GM19023 (cell line): ENCODE data around the gene ZBTB4.

Experiments
- ATAC-seq: cut with Tn5 transposase; IDR thresholded peaks from one replicate; pipeline ENCODE4 v1.9.1; 2021; ENCODE audit warnings: mild to moderate bottlenecking, moderate library complexity; ENCODE audit not compliant: unreplicated experiment

ZBTB4 gene

DNA sequence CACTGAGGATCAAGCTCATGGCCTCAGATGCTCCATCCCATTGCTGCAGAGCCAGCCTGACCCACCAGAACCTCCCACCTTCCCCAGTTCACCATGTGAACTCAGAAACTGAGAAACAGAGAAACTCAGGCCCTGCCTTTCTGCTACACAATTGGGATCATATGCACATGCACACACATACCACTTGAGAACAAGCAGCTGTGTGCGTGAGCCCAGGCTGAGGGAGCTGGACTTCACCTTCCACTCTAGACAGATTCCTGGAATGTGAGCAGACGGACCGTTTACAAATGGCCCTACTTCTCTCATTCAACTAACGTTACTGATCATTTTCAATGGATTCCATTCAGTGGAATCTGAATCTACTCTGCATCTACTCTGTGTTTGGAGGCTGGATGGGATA is 55.8 kb downstream of the ZBTB4 start:
- no peak for ATAC-seq

DNA sequence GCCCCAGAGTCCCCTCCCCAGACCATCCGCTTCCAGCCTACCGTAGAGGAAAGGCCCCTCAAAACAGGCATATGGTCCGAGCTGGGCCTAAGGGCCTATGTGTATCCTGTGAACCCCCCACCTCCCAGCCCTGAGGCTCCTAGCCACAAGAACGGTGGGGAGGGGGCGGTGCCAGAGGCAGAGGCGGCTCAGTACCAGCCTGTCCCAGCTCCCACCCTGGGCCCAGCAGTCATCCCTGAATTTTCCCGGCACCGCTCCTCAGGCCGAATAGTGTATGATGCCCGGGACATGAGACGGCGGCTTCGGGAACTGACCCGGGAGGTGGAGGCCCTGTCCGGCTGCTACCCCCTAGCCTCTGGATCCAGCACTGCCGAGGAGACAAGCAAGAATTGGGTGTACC is 58.2 kb downstream of the ZBTB4 start:
- no peak for ATAC-seq

DNA sequence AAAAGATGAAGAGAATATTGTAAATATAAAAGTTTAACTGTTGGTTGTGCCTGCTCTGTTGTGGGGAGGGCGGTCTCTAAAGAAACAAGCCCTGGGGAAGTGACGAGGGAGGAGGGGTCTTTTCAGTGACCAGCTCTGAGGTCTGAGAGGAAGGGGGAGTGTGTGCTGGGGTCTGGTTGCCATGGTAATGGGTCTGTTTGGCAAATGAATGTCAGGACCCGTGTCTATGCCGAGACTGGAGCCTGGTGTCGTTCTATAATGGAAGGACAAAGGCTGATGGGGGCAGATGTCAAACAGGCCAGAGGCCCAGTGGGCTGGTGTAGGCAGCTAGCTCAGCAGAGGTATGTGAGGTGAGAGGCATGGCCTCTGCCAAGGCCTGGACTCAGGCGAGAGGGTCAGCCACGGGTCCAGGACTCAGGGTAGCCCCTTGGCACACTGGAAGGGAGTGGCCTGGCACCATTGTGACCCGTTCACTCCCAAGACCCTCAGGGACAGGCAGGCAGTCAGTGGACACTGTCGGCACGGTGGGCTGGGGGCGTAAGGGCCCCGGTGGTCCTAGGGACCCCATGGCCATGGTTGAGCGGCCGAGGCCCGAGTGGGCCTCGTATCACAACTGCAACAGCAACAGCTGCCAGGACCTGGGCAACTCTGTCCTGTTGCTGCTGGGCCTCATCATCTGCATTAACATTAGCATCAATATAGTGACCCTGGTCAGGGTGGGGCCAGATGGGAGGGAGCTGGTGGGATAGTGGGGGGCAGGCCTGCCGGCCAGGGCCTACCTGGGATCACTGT is 59.4 kb downstream of the ZBTB4 start, which contains the start of gene SPEM1:
SPEM1 (plus strand) TSS at position 506 of the 792 bp plus-strand sequence; CDS start at position 567, 61 bp downstream.
- no peak for ATAC-seq

DNA sequence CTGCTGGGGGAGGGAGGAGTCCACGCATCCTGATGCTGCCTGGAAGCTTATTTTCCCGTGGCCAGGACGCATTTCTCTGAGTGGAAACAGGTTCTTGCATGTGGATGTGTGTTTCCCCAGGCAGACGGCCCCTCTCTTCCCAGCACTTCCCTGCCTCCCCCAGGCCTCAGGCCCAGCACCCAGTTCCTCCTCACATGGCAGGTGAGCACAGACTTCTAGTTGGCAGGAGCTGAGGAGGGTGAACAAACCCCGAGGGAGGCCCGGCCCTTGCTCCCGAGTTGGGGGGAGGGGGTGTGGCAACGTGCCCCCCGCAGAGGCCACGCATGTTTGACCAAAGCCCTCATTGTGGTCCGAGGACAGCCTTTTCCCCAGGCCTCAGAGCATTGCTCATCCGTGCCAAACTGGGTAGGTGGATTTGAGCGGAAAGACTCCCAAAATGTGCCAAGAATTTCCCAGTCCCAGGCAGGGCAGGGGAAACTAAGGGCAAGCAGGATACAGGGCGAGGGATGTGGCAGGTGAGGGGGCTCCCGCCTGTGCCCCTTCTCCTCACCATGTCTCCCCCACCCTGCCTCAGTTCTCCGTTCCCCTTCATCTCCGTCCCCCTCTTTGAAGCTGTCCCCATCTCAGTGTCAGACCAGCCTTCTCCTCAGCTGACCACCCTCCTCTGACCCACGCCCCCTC is 60.8 kb downstream of the ZBTB4 start:
- no peak for ATAC-seq

DNA sequence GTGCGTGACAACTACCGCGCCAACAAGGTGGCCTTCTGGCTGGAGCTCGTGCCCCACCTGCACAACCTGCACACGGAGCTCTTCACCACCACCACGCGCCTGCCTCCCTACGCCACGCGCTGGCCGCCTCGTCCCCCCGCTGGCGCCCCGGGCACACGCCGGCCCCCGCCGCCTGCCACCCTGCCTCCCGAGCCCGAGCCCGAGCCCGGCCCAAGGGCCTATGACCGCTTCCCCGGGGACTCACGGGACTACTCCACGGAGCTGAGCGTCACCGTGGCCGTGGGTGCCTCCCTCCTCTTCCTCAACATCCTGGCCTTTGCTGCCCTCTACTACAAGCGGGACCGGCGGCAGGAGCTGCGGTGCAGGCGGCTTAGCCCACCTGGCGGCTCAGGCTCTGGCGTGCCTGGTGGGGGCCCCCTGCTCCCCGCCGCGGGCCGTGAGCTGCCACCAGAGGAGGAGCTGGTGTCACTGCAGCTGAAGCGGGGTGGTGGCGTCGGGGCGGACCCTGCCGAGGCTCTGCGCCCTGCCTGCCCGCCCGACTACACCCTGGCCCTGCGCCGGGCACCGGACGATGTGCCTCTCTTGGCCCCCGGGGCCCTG is 62.3 kb downstream of the ZBTB4 start:
- ATAC-seq = no peak

DNA sequence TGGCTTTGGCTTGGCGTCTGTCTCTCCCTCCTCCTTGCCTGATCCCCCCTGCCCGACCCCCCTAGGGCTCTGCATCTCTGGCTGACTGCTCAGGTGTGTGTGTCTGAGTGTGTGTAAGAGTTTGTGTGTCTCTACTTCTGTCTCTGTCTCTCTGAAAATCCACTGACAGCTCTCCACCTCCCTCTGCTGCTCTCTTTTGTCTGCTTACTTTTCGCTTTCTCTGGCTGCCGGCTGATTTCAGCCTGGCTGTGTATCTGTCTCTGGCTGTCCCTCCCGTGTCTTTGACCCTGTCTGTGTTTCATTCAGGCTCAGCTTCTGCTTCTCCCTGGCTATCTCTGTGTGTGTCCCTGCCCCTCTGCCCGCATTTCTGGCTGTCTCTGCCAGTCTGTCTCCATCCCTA is 63.1 kb downstream of the ZBTB4 start:
- no peak for ATAC-seq

DNA sequence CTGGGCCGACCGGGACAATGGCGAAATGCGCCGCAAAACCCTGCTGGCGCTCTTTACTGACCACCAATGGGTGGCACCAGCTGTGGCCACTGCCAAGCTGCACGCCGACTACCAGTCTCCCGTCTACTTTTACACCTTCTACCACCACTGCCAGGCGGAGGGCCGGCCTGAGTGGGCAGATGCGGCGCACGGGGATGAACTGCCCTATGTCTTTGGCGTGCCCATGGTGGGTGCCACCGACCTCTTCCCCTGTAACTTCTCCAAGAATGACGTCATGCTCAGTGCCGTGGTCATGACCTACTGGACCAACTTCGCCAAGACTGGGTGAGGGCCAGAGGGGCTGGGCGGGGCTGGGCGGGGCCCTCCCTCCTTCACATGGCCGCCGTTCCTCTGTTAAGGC is 63.6 kb downstream of the ZBTB4 start:
- no peak for ATAC-seq

DNA sequence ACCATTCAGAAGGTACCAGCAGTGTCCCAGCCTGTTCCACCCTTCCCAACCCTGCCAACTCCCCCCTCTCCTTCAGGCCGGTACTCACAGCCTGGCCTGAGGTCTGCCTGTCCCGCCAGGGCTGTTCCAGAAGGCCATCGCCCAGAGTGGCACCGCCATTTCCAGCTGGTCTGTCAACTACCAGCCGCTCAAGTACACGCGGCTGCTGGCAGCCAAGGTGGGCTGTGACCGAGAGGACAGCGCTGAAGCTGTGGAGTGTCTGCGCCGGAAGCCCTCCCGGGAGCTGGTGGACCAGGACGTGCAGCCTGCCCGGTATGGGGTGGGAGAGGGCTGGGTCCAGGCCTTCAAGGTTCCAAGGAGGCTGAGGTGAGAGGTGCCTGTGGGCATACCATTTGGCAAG is 64.6 kb downstream of the ZBTB4 start:
- ATAC-seq = no peak

DNA sequence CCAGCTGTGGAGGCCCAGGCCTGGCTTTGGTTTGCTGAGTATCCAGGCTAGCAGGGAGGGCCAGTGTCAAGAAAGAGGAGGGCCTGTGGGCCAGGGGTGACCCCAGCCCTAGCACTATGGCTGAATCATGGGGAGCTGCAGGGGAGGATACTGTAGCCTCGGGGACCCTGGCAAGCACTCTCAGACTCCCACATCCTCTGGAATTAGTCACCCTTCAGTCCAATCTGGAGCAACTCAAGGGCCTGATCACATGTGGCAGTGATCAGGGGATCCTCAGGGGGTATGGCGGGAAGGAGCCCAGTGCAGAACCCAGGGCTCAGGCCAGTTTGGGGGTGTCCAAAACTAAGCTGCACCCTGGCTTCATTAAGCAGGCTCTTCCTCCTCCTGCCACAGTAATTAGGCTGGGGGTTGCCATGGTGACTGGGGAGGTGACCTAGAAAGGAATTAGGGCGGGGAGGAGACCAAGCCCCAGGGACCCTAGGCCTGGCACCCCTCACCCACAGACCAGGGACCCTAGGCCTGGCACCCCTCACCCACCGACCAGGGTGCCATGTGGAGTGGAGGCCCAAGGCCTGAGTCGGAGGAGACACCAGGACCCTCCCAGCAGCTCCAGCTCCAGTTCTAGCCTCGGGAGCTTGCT is 66.0 kb downstream of the ZBTB4 start:
- ATAC-seq = no peak

DNA sequence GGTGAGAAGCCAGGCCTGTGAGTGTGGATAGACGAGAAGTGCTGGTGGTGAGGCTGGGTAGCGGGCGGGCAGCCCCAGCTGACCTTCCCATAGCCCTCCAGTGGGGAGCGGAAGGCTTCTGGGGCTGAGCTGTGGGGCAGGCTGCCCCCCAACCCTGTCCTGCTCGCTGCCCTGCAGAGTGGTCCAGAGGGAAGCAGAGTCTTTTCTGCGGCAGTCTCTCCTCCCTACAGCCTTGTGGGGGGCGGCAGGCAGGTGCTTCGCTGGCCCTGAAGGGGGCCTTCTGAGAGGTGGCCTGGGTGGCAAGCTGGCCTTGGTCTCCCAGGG is 68.0 kb downstream of the ZBTB4 start:
- no peak for ATAC-seq

DNA sequence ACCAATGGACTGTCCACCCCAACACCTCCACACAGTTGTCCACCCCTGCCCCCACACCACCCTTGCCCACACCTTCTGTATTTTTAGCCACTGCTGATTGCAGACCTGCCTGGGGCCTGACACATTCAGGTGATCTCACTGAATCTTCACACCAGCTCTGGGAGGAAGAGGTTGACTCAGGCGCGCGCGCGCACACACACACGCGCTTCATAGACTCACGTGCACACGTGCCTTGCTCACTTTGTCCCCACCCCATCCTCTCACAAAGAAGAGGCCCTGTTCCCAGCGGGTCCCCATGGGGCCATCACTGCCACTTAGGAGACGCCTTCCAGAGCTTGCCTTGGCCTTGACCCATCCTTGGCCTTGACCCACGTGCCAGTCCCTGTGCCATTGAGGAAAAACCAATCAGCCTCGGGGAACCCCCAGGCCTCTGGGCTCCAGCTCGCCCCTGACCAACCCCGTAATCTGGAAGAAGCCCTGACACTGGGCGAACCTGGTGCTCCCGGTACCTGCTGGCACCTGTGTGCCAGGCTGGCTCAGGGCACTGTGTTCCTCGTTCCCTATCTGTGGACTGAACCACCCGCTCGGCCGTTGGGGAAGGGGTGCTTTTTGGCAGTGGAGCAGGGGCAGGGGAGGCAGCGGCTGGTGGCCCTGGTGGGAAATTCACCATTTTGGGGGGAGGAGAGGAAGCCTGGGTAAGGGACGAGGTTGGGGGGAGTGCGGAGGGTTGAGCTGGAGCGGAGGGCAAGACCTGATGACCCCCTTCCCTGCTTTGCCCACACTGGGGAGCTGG is 68.6 kb downstream of the ZBTB4 start:
- no peak for ATAC-seq

DNA sequence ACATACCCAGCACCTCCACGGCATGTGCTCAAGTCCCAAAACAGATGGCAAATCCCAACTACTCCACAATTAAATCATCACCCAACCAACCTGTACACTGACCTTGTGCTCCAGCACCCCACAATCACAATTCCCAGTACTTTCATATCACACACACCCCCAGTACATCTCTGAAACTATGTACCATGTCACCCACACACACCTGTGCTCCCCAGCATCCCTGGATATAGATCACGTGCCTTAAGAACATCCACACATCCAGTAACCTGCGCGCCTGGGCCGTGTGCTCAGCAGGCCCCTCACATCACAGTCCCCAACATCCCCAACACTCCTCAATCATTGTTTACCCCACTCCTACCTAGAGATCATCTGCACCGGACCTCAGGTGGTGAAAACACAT is 69.7 kb downstream of the ZBTB4 start:
- no peak for ATAC-seq
